SKM-1 (cell line): ENCODE data around the gene RNASE13.
"Not testable (repeated sequence)": the region's sequence is repeated elsewhere in the genome, so short reads cannot be mapped to it uniquely, and the experiment has no call there.

Experiments used
- DNase-seq: peaks from one replicate; lab custom pipeline; 2025; ENCODE audit not compliant: unreplicated experiment; lab: John Stamatoyannopoulos, UW

RNASE13 gene

GRCh38 chr14:21042918-21043317 is 8.3 kb upstream of the RNASE13 start:
- DNase-seq: no peak

- no peak for DNase-seq
Observed at GRCh38 chr14:21041676-21042433, 7.2 kb upstream of the RNASE13 start, which contains the start of gene RNASE7. Gene RNASE7 (plus strand): TSS chr14:21042362. CDS start chr14:21042993, 631 bp downstream.

DNA sequence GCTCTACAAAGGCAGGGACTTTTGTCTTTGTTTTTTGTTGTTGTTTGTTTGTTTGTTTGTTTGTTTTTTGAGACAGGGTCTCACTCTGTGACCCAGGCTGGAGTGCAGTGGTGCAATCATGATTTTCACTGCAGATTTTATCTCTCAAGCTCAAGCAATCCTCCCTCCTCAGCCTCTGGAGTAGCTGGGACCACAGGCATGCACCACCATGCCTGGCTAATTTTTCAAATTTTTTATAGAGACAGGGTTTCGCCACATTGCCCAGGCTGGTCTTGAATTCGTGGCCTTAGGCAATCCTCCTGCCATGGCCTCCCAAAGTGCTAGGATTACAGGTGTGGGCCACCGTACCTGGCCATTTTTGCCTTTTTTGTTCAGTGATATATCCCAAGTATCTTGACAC is 6.3 kb upstream of the RNASE13 start:
- not testable (repeated sequence) for DNase-seq

DNA sequence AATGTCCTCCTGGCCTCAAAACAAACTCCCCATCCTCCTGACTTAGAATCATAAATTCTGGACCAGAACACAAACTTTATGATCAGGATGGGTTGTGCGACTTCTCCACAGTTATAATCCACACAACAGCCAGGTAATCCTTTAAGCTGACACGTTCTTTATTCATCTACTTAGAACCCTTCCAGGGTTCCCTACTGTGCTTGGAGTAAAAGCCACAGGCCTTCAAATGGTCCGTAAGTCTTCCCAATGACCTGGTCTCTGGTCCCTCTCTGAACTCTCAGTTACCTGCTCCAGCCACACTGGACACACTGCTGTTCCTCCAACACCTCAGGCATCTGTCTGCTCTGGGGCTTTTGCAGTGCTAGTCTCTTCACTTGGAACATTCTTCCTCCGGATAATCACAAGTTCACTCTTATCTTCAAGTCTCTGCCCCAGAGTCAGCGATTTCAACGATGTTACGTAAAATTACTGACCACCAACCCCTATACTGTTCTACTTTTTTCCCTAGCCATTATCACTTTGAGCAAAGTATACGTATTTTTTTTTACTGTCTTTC is 5.8 kb upstream of the RNASE13 start:
- no peak for DNase-seq

- DNase-seq: peak; percentile 4
Observed at GRCh38 chr14:21039585-21040369, 5.2 kb upstream of the RNASE13 start.

DNA sequence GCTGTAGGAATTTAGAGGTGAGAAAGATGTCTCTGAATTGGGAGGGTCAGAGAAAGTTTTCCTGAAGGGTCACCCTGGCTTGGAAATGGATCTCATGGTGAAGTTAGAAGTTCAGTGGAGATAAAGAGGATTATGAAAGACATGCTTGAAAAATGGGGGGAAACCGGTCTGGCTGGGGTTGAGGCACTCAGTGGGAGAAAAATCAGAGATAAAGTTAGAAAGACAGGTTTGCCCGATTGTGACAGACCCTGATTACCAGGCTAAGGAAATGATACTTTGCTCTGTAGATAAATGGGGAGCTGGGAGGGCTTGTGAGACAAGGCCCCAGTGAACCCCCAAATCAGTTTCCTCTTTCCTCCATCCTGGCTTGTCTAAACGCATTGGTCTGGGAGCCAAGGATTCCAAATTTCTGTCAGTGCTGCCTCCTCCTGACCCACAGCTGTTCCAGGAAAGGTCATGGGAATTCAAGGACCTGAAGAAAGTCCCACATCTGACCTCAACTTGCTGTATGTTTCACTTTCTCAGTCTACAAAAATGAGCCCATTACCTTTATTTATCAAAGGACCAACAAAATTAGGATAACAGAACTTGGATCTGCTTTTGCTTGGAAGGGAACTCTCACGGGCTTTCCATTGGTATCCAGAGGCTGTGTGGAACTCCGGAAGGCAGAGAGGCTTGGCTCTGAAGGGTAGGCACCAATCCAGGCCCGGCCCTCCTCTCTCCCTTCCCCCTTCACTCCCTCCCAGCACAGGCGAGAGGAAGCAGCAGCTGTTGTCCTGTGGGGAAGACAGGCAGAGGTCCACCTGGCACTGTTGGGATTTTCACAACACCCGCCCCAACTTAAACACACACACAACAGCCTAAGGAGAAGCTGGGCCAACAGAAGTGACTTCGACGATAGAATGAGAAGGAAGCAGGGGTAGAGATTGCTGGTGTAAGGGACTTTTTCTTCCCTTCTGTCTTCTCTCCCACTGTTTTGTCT is 4.1 kb upstream of the RNASE13 start:
- no peak for DNase-seq

DNA sequence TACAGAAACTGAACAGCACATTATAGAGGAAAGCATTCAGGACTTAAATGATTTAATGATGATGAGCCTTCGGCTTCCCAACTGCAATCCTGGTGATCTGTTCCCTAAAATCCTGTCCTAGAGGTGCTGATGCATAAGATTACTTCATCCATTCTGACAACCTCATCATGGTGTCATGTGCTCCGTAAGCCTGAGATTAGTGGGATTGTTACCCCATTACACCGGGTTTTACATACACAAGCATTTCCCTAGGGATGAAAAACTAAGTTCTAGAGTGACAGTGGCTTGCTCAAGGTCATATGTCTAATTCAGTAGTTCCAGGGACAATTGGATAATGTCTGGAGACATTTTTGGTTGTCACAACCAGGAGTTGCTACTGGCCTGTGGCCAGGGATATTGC is 2.5 kb upstream of the RNASE13 start:
- DNase-seq: no peak

DNA sequence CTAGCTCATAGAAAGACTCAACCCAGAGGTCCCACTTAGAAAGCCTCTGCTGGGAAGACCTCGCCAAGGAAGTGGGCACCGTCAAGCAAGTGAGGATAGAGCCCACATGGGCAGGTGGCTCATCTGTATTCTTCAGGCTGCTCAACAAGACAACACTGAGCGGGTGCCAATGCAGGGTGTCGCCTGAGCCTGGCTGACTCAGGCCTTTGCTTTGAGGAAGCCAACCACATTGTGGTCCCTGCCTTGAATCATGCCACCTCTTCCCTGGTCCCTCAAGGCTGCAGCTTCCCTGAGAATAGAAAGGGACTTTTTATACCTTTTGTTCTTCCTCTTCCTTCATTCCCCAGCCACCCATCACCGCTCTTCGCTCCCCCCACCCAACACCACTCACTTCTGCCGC is 2.1 kb upstream of the RNASE13 start:
- no peak for DNase-seq

GRCh38 chr14:21033133-21033698 is 1.4 kb downstream of the RNASE13 start:
- no peak for DNase-seq

GRCh38 chr14:21032326-21033132 is 2.1 kb downstream of the RNASE13 start:
- no peak for DNase-seq

DNA sequence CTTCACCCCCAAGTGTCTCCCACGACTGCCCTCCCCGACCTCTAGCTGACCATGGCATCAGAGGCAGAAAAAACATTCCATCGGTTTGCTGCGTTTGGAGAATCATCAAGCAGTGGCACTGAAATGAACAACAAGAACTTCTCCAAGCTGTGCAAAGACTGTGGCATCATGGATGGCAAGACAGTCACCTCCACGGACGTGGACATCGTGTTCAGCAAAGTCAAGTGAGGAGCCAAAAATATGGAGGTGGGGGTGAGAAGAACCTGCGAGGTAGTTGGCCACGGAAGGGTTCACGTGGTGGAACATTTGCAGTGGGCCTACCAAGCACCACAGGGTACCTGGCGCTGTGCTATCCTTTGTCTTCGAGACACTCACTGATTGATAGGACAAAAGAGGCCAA is 4.1 kb downstream of the RNASE13 start:
- no peak for DNase-seq

GRCh38 chr14:21029917-21030316 is 4.7 kb downstream of the RNASE13 start, which contains the start of gene TPPP2:
Gene TPPP2 (plus strand): TSS chr14:21030217. CDS start chr14:21030582, 365 bp downstream.
- no peak for DNase-seq

DNA sequence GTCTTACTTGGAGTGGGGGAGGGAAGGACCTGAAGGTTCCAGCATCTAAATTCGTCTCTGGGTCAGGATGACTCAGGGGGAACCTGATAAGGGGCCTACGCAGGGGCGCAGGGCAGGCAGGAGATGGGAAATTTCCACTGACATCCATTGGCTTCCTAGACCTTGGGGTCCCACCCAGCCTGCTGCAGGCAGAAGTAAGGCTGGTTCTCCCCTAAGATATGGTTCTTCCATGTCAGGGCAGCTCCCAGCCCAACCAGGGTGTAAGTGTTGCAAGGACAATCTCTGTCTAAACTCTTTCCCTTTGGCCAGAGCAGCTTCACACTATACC is 7.7 kb downstream of the RNASE13 start:
- no peak for DNase-seq

DNA sequence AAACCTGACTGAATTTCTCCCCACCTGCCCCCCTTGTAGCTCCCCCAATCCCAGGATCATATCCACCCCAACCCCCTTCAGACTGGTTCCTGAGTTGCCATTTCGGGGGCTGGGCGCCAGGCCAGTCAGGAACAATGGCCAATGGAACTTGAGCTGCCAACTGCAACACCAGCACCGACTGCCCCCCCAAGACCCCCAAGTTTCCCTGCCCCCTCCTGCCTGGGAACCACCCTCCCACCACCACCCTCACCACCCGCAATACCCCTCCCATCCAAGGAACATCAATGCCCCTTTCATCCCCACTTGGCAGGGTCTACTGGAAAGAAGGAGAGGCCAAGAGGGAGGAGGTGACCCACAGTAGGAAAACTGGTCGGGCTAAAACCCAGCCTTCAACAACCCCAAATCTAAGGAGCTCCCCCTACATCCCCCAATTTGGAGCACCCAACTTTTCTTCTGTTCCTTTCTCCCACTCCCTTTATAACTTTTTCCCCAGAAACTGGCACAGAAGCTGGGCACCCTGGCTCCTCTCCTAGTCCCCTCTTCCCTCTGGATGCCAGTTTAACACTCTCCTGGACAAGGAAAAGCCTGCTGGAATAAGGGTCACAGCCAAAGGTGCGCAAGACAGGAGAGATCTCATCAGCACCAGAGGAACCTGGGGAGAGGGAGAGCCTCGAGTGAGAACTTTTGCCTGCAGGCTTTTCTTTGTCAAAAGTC is 8.2 kb downstream of the RNASE13 start:
- no peak for DNase-seq

DNA sequence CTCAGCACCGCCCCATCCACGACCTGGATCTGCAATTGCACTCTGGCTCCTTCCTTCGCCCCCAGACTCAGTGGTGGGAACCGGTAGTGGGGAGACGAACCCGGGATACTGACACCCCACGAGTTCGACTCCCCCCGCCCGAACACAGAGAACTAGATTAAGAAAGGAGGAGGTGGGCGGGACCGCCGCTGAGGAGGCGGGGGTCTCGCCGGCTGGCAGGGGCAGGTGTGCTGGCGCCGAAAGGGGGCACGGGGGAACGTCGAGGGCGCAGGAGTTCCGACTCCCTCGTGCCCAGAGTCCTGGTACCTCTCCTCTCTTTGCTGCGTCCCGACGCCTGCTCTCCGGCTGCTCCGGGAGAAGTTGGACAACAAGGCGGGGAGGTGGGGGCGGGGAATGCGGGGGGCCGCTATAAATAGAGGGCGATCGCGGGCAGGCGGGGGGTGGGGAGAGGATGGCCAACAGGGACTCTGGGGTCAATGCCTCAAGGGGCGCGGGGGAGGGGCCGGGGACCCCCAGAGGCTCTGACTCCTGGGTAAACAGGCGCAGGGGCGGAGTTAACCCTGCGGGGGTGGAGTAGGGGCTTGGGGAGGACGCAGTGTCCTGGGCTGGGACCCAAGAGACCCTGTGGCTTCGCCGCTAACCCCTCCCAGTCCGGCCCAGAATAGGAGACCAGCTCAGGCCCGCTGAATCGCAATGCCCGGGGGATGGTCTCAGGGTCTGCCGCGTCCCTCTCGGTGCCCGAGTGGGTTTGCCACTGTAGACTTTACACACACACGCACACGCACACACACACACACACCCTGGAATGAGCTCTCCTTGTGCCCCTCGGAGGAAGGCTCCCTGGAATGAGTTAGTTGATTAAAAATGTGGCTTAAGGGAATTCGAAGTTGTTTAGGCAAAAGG is 9.0 kb downstream of the RNASE13 start:
- DNase-seq: no peak

- no peak for DNase-seq
Observed at GRCh38 chr14:21024585-21025370, 9.8 kb downstream of the RNASE13 start, which contains the start of gene NDRG2. Gene NDRG2 (minus strand): TSS chr14:21025061. CDS start chr14:21023315, 1,746 bp downstream.
